GM21447 (cell line): ENCODE measurements around the gene IGF1R.

Experiments
- ATAC-seq: cut with Tn5 transposase; IDR thresholded peaks from one replicate; pipeline ENCODE4 v1.9.1; 2021; ENCODE audit not compliant: unreplicated experiment

The IGF1R gene

GRCh38 chr15:98937413-98938104 lies 289.2 kb downstream of the IGF1R start:
- ATAC-seq = peak; percentile 66

- peak; percentile 38 for ATAC-seq
Measured at GRCh38 chr15:98938105-98938417, 289.7 kb downstream of the IGF1R start.

GRCh38 chr15:98938799-98939198 lies 290.5 kb downstream of the IGF1R start:
- ATAC-seq = no peak

GRCh38 chr15:98939311-98940080 lies 291.2 kb downstream of the IGF1R start:
- ATAC-seq = no peak

- ATAC-seq = no peak
Measured at GRCh38 chr15:98941595-98942255, 293.4 kb downstream of the IGF1R start.

GRCh38 chr15:98942431-98942830 lies 294.1 kb downstream of the IGF1R start:
- ATAC-seq = no peak

- ATAC-seq = no peak
Measured at GRCh38 chr15:98943051-98943508, 294.7 kb downstream of the IGF1R start.

- ATAC-seq = no peak
Measured at GRCh38 chr15:98943601-98944151, 295.3 kb downstream of the IGF1R start.

- no peak for ATAC-seq
Measured at GRCh38 chr15:98946301-98947255, 298.2 kb downstream of the IGF1R start.

- no peak for ATAC-seq
Measured at GRCh38 chr15:98948456-98948855, 300.1 kb downstream of the IGF1R start.

GRCh38 chr15:98948941-98949340 lies 300.6 kb downstream of the IGF1R start:
- no peak for ATAC-seq

- ATAC-seq = no peak
Measured at GRCh38 chr15:98949624-98950023, 301.3 kb downstream of the IGF1R start.

- ATAC-seq = no peak
Measured at GRCh38 chr15:98950248-98950647, 301.9 kb downstream of the IGF1R start.

GRCh38 chr15:98951004-98951403 lies 302.7 kb downstream of the IGF1R start:
- no peak for ATAC-seq

GRCh38 chr15:98951493-98952320 lies 303.4 kb downstream of the IGF1R start:
- ATAC-seq = no peak

- peak; percentile 97 for ATAC-seq
Measured at GRCh38 chr15:98952381-98952803, 304.1 kb downstream of the IGF1R start.

- peak; percentile 37 for ATAC-seq
Measured at GRCh38 chr15:98953000-98953787, 304.9 kb downstream of the IGF1R start.

- ATAC-seq = no peak
Measured at GRCh38 chr15:98953968-98954367, 305.6 kb downstream of the IGF1R start.

GRCh38 chr15:98954411-98954810 lies 306.1 kb downstream of the IGF1R start:
- ATAC-seq = no peak
